GM18505 (cell line): ENCODE data around the gene HSPA4.

Source experiments
- ATAC-seq: cut with Tn5 transposase; IDR thresholded peaks from one replicate; pipeline ENCODE4 v1.9.1; 2021; ENCODE audit not compliant: unreplicated experiment
- POLR2A ChIP-seq: IDR thresholded peaks from 4 replicates; pipeline ENCODE4 v1.6.1; 2011; ENCODE audit warnings: borderline replicate concordance; ENCODE audit not compliant: insufficient read depth, insufficient read length; ENCODE audit errors: extremely low read depth

HSPA4 gene

DNA sequence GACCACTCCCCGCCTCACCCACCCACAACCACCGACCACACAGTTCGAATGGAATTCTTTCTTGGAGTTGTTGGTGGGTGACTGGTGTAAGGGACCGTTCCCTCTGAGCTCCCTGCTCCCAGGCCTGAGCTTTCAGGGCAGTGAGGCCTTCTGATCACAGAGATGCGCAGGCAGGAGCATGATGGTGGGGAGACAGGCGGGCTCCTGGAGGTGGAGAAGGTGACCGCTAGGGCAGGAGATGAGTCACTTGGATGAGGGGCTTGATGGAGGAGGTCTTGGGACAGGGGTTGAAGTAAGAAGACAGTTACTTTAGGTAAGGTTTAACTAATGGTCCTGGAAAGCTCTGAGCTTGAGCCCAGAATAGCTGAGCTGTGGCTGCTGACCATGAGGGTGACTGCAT is 88.5 kb downstream of the HSPA4 start:
- ATAC-seq = no peak
- TF ChIP-seq POLR2A = no peak

DNA sequence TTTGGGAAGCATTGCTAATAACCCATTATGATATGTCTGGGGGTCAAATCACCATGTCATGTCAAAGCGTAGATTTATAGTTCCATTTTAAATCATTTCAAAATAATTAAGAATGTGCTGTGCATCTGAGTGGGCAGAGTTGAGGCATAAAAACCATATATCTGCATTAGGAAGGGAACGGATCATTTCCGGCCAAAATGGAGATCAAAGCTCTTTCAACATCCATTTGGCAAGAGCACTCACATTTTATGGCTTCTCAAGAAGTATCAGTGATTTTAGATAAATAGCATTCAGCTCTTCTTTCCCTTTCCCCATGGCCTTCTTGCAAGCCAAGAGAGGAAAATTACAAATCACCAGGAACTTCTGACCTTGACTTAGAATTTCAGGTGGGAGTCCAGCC is 89.9 kb downstream of the HSPA4 start:
- no peak for TF ChIP-seq POLR2A
- ATAC-seq = no peak

DNA sequence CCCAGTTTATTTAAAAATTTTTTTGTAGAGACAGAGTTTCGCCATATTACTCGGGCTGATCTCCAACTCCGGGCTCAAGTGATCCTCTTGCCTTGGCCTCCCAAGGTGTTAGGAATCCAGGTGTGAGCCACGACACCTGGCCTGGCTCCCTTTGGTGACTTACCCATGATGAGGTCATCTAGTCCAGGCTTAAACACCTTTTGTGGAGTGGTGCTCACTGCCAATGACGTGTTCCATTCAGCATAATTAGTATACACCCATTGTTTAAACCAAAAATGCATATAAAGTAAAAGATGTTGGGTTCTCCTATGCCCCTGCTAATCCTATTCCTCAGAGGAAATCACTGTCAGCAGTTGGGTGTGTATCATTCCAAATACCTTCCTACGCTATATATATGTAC is 91.0 kb downstream of the HSPA4 start:
- no peak for TF ChIP-seq POLR2A

DNA sequence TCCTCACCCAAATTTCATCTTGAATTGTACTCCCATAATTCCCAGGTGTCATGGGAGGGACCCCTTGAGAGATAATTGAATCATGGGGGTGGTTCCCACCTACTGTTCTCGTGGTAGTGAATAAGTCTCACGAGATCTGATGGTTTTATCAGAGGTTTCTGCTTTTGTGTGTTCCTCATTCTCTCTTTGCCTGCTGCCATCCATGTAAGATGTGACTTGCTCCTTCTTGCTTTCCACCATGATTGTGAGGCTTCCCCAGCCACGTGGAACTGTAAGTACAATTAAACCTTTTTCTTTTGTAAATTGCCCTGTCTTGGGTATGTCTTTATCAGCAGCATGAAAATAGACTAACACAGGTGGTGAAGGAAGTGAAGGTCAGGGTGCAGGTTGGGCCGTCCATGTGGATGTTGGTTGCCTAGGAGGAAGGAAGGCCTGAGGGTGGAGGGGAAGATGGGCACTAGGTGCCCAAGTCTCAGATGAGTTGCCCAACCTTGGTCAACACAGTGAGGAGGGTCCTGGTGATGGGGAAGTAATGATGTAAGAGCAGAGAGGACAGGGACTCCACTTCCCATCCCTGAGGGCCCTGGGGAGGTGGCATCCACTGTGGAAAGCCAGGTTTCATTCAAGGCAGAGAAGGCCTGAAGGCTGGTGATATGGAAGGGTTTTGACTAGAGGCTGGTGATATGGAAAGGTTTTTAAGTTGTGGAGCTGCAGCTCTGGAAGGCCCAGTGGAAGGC is 92.6 kb downstream of the HSPA4 start:
- no peak for ATAC-seq
- no peak for TF ChIP-seq POLR2A

More for the DNA sequence above, 91.0 kb downstream of the HSPA4 start:
- no peak for ATAC-seq

DNA sequence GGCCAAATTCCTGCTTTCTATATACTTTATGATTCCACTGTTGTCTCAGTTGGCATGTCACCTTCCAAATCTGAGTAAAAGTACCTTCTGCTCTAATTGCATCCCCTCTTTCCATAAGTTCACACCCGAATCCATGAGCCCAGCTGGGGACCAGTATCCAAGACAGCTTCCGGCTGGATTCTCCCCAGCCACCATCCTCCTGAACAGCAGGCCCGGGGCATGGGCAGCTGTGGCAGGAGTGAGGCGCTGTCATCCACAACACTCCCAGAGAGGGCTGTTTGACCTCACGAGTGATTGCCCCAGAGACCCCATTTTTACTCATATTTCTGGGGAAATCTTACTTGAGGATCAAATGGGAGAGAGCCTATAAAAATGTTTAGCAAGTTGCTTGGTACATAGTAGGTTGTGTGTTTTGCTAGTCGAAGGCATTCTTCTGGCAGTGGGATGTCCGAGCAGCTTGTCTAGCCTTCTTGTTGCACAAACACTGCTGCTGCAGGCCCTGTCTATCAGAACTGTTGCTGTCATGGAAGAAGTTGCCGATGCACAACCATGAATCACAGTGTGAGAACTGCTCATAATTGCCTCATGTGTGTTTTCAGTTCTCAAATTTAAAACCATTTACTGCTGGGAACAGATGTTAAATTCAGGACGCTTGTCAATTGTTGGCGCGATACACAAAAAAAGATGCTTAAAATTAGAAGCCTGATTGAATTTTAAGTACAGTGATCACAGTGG is 93.8 kb downstream of the HSPA4 start:
- no peak for ATAC-seq
- TF ChIP-seq POLR2A = no peak

DNA sequence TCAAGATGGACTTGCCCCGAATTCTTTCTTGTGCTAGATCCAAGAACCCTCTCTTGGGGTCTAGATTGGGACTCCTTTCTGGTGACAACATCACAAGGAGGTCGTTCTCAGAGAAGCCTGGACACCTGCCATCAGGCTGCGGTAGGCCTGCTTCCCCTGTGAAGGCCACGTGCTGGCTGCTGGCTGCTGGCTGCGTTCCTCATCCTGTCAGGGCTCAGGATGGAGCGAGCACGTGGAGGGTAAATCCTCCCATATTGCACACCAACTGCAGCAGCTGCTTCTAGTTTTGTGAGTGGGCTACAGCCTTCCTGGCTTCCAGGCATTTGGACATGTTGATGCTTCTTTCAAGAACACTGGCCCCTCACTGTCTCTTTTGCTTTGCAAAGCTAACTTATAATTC is 95.6 kb downstream of the HSPA4 start:
- no peak for ATAC-seq
- no peak for TF ChIP-seq POLR2A

DNA sequence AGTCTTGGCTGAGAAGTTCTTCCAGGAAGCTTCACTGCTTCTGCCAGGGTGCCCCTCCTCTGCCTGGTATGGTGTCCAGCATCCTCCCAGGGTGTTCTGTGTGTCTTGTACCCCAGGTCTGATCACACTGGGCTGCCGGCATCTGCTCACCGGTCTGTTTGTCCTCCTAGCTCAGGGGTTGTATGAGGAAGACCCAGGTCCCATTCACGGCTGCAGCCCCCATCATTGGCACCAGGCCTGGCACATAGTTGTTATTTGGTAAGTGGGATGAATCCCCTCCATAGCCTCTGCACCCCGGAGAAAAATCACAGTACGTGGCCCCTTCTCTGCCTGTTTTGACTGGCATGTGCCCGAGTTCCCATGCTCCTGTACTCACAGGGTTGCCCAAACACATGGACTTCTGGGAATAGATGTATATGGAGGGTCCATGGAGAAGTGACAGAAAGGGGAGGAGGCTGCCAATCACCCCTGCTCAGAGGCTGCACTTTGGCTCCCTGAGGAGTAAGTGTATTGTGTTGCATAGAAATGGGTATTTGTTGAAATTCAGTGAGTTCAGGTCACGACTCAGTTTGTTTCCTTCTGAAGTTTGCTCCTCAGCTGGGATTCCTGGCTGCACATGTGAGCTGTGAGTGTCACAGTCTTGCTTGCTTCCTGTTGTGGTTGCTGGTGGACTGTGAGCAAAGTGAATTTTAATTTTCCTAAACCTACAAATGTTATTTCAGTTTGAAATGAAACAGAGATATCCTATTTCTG is 96.2 kb downstream of the HSPA4 start:
- TF ChIP-seq POLR2A = no peak
- no peak for ATAC-seq

DNA sequence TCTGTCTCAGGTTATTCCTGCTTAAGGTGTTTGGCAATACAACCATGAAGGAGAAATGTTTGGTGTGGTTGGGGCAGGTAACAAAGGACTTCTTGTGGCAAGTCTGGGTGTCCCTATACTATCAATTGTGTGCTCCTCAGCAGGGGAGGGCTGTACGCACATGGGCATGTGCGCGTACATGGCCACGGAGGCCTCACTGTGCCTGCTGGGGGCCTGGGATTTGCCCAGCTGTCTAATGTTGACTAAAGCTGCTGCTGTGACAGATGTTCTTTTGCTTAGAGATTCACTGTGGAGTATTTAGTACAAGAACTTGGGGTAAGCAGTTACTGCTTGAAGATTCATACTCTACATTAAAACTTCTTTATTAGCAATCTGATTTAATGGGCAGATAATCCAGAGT is 97.5 kb downstream of the HSPA4 start:
- no peak for TF ChIP-seq POLR2A

DNA sequence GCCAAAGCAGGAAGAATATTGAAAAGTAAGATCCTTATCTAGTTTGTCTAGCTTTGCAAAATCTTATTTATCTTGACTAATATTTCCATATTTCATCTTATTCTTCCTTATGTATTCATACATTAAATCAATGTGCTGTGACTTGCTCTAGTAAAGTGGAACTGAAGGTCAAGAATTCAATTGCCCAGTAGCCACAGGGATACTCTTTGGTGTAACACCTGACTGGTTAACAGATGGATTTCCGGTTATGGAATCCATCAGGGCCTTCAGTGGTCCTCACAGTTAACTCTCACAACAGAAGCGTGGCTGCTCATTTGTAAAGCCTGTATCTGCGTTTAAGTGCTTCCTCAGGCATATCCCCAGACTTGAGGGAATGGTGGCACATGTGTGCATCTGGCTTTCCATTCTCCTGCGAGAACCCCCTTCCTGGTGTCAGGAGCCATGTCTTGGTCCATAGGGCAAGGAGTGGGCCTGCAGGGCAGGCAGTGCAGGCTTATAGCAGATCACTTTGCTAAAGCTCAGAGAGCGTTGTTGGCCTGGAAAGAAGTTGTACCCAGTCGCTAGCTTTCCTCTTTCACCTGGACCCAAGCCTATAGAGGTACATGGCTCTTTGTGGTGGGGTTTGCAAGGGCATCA is 99.2 kb downstream of the HSPA4 start:
- TF ChIP-seq POLR2A = no peak
- no peak for ATAC-seq

More for the DNA sequence above, 97.5 kb downstream of the HSPA4 start:
- ATAC-seq = no peak

DNA sequence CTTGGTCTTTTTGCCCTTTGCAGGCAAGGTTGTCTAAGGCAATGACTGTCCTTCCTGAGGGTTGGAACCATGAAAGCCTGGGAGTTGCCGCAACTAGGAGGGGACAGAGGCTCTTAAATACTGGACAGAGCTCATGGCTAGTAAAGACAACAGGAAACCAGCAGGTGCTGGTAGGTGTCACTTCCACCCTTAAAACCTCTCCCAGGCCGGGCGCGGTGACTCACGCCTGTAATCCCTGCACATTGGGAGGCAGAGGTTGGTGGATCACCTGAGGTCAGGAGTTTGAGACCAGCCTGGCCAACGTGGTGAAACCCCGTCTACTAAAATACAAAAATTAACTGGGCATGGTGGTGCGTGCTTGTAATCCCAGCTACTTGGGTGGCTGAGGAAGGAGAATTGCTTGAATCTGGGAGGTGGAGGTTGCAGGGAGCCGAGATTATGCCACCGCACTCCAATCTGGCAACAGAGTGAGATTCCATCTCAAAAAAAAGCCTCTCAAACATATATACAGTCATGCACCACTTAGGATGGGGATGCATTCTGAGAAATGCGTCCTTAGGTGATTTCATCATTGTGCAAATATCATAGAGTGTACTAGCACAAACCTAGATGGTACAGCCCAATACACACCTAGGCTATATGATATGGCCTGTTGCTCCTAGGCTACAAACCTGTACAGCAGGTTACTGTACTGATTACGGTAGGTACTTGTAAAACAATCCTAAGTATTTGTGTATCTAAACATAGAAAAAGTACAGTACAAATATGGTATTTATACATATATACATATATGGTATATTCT is 102.7 kb downstream of the HSPA4 start:
- no peak for ATAC-seq
- no peak for TF ChIP-seq POLR2A

DNA sequence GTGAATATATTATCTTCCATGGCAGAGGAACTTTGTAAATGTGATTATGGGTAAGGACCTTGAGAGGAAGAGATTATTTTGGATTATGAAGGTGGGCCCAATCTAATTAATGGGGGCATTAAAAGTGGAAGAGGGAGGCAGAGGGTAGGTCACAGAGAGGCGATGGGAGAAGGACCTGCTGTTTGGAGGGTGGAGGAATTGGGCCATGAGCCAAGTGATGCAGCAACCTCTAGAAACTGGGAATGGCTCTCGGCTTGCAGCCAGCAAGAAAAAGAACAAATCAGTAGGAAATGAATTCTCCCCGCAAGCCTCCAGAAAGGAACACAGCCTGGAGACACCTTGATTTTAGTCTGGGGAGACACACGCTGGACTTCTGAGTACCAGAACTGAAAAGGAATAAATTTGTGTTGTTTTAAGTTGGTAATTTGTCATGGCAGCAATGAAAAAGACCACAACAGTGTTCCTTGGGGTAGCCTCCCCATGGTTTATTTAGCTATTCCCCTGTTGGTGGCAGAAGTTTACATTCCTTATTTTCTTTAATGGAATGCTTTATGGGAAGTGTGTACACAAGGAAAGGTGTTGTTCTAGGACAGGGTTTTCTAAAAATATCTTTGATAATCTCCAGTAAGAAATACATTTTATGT is 103.6 kb downstream of the HSPA4 start:
- no peak for TF ChIP-seq POLR2A
- no peak for ATAC-seq
